ENCODE data around the gene HM13. TPM values are rescaled to one million over a fixed set of nuclear protein-coding genes. Genes with fewer than 3 reads are reported as not detected.

The HM13 gene
- total RNA-seq, 1 experiment from 2014 or later = 183 TPM

DNA sequence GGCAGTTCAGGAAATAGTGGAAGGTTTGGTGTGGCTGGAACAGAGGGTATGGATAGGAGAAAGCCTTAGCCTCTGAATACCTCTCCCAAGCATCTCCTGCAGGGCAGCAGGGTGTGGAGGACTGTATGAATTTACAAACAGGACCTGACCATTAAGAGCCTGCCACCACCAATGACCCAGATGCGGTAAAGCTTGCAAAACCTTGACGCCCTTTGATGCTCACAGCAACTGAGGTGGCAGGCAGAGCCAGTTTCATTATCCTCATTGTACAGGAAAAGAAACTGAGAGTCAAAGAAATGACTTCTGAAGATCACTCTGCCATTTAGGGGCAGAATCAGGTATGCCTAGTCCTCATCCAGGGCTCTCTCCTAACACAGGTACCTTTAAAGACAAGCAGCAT, 2.4 kb downstream of the HM13 start:
- Histone ChIP-seq H3K4me2 (ENCODE audit: low read length) (peak overlapping the region; percentile 98), H3K9me3 (ENCODE audit: control insufficient read depth in 1 of 2, insufficient read depth in 1 of 2, low read depth in 1 of 2, low read length in 2 of 2) (no peaks in the 10 kb centered on the region), H3K4me1 (ENCODE audit: control insufficient read depth in 1 of 2, insufficient read depth in 2 of 2, low read length in 2 of 2) (peaks cover 18 to 33% of the 10 kb centered on the region in 2 experiments), H2AFZ (ENCODE audit: low read depth, low read length, poor library complexity, severe bottlenecking) (no peak overlapping the region), H3K79me2 (ENCODE audit: insufficient read depth, low read length) (peaks cover 74% of the 10 kb centered on the region), H4K20me1 (ENCODE audit: insufficient read depth) (no peaks in the 10 kb centered on the region), H3K27ac (ENCODE audit: low read depth, low read length) (peak overlapping the region; percentile 72; the same call in 1 of the 2 replicates), H3K9me2 (ENCODE audit: insufficient read depth) (no peaks in the 10 kb centered on the region), H3K27me3 (ENCODE audit: insufficient read depth, low read length) (no peaks in the 10 kb centered on the region), H3K9ac (ENCODE audit: low read length) (0 out of 2 replicates have a peak overlapping the region, but pooled peaks have one; percentile 96), H3K36me3 (ENCODE audit: control insufficient read depth in 1 of 2, insufficient read depth in 2 of 2, low read length in 2 of 2) (peaks cover 14 to 23% of the 10 kb centered on the region in 2 experiments; a peak in 2 of 4 replicates), H3K4me3 (replicated peaks in 1 of 2; ENCODE audit: low read depth in 1 of 2, low read length in 2 of 2) (no peak overlapping the region)
- RAD21 ChIA-PET (ENCODE audit: low non-redundant PET in 1 of 2, low total read pairs in 2 of 2, uncharacterized antibody in 2 of 2, unreplicated experiment in 2 of 2) = no interaction called here
- ATAC-seq (no peak), DNase-seq (ENCODE audit: low read depth, low spot score) (no peak)
- CTCF ChIA-PET = no interaction called here
- no TSS peak for BruUV-seq (replicated peaks)
- intact Hi-C loops (cut with micrococcal nuclease) = no loop called here
- POLR2A ChIA-PET = no interaction called here
- TF ChIP-seq POLR2A (IDR thresholded peaks at IDR 0.05; ENCODE audit: borderline replicate concordance, extremely low read depth, insufficient read depth, insufficient read length) = no peak
- no peak for TF ChIP-seq YY1 (IDR thresholded peaks at IDR 0.05; ENCODE audit: extremely low read depth, insufficient replicate concordance, low read depth, low read length)
- TF ChIP-seq SIN3A (IDR thresholded peaks at IDR 0.05; ENCODE audit: low read depth) = no peak; the same call in 1 of the 2 replicates
- no peak for TF ChIP-seq JUND (IDR thresholded peaks at IDR 0.05)
- no peak for TF ChIP-seq EZH2phosphoT487 (IDR thresholded peaks at IDR 0.05; ENCODE audit: borderline replicate concordance)
- TF ChIP-seq, protein P1, sequence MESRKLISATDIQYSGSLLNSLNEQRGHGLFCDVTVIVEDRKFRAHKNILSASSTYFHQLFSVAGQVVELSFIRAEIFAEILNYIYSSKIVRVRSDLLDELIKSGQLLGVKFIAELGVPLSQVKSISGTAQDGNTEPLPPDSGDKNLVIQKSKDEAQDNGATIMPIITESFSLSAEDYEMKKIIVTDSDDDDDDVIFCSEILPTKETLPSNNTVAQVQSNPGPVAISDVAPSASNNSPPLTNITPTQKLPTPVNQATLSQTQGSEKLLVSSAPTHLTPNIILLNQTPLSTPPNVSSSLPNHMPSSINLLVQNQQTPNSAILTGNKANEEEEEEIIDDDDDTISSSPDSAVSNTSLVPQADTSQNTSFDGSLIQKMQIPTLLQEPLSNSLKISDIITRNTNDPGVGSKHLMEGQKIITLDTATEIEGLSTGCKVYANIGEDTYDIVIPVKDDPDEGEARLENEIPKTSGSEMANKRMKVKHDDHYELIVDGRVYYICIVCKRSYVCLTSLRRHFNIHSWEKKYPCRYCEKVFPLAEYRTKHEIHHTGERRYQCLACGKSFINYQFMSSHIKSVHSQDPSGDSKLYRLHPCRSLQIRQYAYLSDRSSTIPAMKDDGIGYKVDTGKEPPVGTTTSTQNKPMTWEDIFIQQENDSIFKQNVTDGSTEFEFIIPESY (IDR thresholded peaks at IDR 0.05; ENCODE audit: extremely low read depth, insufficient replicate concordance, low read length) = no peak
- TF ChIP-seq, protein P2, sequence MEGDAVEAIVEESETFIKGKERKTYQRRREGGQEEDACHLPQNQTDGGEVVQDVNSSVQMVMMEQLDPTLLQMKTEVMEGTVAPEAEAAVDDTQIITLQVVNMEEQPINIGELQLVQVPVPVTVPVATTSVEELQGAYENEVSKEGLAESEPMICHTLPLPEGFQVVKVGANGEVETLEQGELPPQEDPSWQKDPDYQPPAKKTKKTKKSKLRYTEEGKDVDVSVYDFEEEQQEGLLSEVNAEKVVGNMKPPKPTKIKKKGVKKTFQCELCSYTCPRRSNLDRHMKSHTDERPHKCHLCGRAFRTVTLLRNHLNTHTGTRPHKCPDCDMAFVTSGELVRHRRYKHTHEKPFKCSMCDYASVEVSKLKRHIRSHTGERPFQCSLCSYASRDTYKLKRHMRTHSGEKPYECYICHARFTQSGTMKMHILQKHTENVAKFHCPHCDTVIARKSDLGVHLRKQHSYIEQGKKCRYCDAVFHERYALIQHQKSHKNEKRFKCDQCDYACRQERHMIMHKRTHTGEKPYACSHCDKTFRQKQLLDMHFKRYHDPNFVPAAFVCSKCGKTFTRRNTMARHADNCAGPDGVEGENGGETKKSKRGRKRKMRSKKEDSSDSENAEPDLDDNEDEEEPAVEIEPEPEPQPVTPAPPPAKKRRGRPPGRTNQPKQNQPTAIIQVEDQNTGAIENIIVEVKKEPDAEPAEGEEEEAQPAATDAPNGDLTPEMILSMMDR (IDR thresholded peaks at IDR 0.05 in 2 of 3, conservative IDR thresholded peaks at IDR 0.05 in 1 of 3; ENCODE audit: borderline replicate concordance in 1 of 3, insufficient read depth in 1 of 3, low read depth in 2 of 3, low read length in 2 of 3) = no peak
- TF ChIP-seq RAD21 (IDR thresholded peaks at IDR 0.05; ENCODE audit: low read depth) = no peak
- no peak for TF ChIP-seq FOSL1 (IDR thresholded peaks at IDR 0.05; ENCODE audit: low read depth)

All from HCT116 (cell line).